Fibroblast of the conjunctiva (primary cell): ENCODE measurements around the gene KIAA0753.

Source experiments
- DNase-seq: peaks from one replicate; pipeline ENCODE4 v3.0.0-alpha.2; 2010; ENCODE audit warnings: low read depth

The KIAA0753 gene

DNA sequence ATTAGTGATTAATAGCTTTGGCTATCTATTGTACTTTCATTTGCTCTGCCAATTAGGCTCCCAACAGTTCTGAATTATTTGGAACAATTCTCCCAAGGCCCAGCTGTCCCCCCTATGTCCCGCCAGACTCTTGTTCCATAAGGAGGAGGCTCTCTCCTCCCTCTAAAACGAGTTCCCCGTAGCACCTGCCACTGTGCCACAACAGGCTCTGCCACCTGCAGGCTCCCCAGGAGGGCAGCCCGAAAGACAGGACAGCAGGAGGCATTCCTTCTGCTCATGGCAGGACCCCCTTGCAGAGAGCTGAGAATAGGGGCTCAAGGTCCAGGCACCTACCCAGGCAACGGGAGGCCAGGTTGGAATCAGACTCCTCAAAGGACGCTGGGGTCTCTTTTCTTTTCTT lies 93.2 kb downstream of the KIAA0753 start:
- DNase-seq, result no peak

DNA sequence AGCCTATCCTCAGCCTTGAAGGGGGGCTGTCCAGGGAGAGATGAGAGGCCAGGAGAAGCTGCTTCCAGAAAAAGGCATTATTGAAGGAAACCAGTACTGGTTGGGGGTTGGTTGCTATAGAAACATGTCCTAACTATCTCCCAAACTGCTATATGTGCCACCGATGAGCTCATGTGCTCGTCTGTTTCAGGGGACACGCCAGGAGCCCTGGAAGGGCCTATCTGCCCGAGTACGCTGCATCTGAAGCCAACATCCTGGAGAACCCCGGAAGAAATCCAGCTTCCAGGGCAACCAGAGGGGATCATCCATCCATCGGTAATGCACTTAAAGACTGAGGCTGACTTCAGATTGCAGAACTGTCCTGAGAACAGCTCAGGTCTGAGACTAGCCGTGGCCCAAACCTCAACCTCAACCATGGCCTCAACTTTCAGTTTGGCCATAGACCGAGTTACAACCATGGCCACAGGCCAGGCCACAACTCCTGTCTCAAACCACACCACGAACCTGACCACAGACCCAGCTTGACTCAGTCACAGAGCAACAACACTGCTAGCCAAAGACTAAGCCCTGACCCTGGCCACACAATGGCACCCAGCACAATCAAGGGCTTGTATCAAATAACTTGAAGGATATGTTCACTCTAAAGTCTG lies 94.3 kb downstream of the KIAA0753 start:
- DNase-seq, result no peak

DNA sequence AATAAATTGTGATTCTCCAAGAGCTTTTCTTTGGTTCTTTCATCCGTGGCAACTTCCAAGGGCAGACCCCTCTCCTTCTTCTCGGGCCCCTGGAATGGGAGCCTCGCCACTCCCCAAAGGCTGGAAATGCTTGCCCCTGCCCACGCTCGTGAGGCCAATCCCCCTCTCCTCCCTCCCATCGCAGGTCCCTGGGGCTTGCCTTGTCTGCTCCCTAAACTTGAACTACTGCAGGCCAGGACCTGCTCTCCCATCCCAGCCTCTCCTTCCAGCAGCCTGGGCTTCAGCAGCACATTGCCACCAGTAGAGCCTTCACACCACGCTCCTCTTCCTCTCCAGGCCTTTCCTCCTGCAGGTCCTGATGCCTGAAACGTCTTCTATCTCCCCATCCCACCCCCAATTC lies 95.2 kb downstream of the KIAA0753 start:
- no peak for DNase-seq

DNA sequence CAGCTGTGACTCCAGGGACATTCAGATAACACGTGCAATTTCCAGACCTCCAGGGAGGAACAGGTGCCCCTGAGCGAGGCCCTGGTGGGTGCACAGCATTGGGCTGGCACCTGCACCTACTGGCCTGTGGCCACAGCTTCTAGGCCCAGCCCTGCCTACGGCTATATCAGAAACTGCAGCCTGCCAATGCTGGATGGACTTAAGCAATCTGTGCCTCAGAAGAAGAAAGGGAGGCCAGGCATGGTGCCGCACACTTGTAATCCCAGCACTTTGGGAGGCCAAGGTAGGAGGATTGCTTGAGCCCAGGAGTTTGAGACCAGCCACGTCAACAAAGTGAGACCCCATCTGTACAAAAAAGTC lies 96.5 kb downstream of the KIAA0753 start:
- DNase-seq, result no peak

DNA sequence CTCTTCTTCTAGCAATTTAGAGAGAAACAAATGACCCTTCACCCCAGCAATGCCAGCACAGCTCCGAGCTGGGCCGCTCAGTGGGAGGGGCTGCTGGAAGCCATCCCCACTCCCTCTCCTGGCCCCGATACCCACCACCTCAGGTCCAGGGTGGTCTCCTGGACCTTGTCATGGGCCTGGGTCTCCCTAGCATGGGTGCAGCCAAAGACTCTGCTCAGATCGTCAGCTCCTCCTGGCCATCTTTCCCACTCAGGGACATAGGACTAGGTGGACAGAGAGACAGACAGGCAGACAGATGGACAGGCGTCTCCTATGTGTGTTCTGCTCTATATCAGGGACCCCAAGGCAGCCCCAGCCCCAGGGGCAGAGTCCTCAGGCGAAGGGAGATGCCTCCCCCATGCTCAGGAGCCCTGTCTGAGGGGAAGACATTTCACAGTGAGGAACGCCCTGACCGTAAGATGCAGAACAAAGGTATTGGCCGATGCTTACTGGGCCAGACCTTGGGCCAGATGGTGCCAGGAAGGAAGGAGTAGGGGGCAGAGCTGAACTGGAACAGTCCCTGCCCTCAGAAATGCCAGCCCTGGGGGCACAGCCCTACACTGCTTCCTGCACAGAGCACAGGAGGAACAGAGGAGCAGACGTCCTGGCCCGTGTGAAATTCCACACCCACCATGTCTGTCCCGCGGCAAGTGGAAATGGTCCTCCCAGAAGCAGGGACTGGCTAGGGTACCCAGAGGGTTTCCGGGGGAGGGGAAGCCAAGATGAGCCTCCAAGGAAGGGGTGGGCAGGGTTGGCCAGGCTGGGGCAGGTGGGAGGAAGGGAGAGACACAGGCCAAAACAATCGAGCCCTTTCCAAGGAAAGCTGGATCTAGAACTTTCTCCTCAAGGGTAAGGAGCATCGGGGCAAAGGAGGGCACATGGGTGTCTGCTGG lies 97.2 kb downstream of the KIAA0753 start:
- DNase-seq, result no peak

DNA sequence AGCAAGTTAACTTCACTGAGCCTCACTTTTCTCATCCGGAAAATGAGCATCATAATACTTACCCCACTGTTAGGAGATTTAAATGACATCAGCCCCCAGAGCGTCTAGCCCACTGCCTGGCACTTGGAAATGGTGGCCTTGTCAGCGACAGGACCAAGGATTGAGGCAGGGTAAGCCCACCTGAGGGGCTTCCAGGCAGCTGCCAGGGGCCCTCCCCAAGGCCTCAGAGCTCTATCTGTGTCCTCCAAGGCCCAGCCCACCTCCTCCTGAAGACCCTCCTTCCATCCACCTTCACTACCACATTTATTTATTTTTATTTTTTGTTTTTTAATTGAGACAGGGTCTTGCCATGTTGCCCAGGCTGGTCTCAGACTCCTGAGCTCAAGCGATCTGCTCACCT lies 97.9 kb downstream of the KIAA0753 start:
- DNase-seq, result no peak

DNA sequence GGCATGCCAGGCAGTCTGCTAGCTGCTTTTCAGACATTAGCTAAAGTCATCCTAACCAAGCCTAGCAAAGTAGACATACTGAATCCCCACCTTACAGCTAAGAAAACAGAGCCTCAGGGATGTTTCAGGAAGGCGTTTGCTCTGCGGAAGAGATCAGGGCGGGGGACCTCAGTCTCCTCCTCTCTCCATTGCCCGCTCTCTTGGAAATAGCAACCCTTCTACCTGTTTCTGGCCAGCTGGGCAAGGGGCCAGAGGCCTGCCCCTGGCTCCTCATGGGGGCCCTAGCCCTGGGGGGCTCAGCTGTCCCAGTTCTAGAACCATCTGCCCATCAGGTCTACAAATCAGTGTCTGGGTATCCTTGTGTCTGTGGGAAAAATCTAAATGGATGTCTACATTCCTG lies 98.6 kb downstream of the KIAA0753 start:
- DNase-seq, result no peak

DNA sequence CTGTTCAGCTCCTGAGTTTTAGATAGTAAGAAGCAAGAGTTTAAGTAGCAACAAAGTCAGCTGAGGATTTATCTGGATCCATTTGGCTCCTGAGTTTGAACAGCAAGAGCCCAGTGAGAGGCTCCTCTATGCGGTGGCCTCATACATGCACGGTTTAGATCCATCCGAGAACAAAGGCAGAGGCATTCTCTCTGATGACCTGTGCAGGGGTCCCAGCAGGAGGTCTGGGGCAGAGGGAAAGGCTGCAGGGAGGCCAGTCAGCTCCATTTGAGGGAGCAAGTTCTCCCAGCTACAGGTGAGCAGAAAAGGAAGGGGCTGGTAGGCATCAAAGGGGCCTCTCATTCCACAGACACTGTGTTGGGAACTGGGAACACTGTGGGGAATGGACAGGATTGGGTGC lies 100.6 kb downstream of the KIAA0753 start:
- DNase-seq, result no peak

DNA sequence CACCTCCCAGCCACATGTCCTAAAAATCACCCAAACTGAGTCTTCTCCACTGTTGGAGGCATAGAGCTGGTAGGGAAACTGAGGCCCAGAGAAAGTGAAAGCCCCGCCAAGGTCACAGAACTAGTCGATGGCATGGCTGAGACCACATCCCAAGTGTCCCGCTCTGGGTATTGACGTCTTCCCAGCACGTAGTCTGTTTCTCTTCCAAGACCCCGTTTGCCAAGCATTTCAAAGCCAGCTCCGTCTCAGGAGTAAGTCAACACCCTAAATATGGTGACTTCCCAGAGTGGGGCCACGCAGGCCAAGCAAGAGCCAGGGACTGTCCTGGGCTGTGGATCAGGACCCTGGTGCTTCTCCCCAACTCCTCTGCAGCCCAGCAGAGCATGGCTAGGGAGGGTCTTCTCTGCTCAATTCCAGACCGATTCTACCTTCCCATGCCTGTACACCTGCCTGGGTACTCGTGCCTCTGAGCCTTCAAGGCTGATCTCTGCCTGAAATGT lies 103.9 kb downstream of the KIAA0753 start:
- DNase-seq, result no peak

DNA sequence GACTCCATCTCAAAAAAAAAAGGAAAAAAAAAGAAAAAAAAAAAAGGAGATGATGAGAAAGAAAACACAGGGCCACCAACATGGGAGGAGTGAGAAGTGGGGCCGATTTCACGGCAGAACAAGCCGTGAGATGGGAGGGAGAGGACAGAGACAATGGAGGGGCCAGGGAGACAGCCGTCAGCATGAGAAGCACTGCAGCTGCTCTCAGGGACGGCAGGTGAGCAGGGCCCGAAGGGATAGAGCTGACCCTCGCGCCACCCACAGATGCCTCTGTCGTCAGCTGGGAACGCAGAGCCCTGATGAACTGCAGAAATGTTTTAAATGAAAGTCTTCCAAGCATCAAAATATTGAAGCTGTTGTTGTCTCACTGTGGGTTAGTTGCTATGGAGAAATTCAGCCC lies 104.5 kb downstream of the KIAA0753 start:
- no peak for DNase-seq

DNA sequence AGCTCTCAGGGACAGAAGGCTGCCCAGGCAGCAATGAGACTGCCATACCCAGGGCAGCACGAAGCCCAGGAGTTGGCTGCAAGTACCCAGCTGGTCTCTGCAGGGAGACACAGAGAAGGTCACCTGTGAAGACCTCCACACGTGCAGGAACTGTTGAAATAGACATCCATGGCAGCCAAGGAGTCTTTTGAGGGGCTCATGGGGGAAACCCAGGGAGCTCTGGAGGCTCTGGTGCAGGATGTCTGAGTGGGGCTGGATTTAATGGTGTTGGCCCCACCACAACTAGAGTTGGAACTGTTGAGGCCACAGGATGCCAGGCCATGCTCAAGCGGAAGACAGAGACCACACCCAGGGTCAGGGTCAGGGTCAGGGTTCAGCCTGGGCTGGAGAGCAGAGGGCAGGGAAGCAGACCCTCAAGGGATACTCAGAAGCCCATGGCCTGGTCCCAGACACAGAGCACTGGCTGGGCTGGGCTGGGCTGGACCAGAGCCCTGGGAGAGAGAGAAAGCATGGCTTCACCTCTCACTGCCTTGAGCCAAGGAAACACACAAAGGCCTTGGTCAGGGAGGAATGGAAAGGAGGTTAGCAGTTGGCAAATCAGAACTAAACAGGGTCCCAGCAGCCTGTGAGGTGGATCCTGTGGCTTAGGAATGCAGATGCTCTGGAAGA lies 105.5 kb downstream of the KIAA0753 start:
- no peak for DNase-seq

DNA sequence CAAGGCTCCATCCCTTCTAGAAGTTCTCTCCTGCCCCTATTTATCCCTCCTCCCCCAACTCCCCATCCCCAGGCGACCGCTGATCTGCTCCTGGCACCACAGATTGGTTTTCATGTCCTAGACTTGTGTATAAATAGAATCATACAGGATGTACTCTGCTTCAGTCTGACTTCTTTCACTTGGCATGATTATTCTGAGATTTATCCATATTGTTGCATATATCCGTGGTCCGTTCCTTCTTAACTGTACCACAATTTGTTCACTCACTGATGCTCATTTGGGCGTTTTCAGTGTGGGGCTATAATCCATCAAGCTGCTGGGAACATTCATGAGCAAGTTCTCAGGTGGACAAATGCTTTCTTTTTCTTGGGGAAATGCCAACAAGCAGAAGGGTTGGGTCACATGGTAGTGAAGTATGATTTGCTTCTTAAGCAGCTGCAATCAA lies 108.0 kb downstream of the KIAA0753 start:
- DNase-seq, result no peak

DNA sequence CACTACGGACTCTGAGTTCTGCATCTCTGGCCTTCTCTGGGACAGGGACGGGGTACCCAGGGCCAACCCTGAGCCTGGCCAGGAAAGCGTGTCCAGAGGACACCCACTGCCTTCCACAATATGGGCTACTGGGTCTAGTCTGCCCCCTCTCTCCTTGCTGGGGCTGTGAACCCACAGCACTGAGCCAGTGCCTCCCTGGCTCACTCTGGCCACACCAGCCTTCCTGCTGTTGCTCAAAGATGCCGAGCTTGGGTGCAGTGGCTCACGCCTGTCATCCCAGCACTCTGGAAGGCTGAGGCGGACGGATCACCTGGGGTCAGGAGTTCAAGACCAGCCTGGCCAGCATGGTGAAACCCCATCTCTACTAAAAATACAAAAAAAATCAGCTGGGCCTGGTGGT lies 108.9 kb downstream of the KIAA0753 start:
- DNase-seq, result no peak

DNA sequence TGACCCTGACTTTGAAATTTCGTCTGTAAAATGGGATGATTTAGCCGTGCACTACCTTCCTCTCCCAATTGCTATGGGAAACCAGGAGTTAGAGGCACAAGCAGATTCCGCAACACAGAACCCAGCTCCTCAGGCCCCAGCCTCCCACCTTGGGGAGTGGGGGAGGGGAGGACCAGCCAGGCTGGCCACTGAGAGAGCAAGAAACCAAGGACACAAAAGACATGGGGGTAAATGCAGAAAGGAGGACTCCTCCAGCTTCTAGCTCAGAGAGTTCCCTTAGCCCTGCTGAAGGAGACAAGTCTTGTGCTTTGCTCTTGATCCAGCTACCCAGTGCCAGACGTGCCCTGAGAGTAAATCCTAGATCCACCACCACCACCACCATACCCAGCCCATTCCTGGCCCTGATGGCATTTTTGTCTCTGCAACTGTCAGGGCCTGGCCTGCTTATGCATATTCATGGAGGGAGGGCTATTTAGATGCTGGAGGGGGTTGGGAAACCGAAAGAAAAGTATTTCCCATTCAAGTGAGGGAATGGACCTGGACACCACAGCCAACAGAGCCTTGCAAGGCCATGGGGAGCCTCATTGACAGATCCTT lies 110.1 kb downstream of the KIAA0753 start:
- no peak for DNase-seq

DNA sequence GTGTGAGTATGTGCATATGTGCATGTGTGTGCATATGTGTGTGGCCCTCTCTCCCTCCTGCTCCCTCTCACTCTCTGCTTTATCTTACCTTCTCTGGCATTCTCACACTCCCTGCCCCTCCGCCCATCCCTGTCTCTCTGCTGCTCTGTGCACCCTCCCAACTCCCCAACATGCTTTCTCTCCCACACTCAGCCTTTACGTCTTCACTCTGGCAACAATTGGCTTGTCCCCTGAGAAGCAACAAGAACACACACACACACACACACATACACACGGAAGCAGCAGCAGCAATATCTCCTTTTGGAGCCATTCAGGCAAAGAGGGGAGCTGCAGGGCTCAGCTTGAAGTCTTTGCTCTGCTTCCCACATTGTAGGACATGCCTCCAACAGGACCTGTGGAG lies 112.0 kb downstream of the KIAA0753 start:
- no peak for DNase-seq
